Esophagus muscularis mucosa (tissue), 4 donors: ENCODE data around the gene LHPP.

Experiments used
- EP300 ChIP-seq: sonication (generic); formaldehyde crosslinking; IDR thresholded peaks from one replicate; pipeline ENCODE4 v1.6.1; 2017; ENCODE audit warnings: antibody characterized with exemption
- POLR2A ChIP-seq: fragments of 450-650 bp; IDR thresholded peaks from one replicate; pipeline ENCODE4 v1.6.1; 2017; ENCODE audit warnings: antibody characterized with exemption, moderate library complexity, mild to moderate bottlenecking, low read depth
- TF ChIP-seq, protein P1 (sequence below), 3 experiments: fragments of 200-600 bp in 2 of 3; fragments of 450-650 bp in 1 of 3; sonication (generic) in 2 of 3; IDR thresholded peaks; one replicate each; pipeline ENCODE4 v1.5.1; 2017 to 2019; ENCODE audit warnings: antibody characterized with exemption in 3 of 3, mild to moderate bottlenecking in 2 of 3, moderate library complexity in 1 of 3

DNA sequence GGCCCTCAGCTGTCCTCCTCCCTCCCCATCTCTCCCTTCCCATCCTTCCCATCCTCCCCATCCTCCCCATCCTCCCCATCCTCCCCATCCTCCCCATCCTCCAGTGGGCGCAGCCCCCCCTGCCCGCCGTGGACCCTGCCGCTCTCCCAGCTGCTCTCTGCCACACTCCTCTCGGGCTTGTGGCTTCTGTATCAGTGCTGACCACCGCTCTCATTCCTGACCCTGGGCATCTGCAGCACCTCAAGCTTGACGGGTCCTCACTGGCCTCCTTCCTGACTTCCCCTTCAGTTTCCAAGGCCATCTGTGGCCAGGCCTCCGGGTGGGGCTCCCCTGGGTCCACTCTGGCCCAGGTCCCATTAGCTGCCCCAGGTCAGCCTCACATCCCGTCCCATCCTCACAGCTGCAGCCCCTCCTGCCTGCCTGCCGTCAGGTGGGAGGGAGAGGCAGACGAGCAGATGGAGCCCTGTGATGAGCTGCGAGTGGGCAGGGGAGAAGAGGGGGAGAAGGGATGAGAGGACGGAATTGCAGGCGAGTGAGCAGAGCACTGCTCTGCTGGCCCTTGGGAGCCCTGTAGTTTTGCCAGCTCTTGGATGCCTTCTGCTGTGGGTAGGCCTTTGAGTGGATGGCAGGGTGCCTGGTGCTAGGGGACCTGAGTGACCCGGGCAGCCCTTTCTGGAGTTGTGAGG is 35.7 kb downstream of the LHPP start:
- TF ChIP-seq, protein P1, sequence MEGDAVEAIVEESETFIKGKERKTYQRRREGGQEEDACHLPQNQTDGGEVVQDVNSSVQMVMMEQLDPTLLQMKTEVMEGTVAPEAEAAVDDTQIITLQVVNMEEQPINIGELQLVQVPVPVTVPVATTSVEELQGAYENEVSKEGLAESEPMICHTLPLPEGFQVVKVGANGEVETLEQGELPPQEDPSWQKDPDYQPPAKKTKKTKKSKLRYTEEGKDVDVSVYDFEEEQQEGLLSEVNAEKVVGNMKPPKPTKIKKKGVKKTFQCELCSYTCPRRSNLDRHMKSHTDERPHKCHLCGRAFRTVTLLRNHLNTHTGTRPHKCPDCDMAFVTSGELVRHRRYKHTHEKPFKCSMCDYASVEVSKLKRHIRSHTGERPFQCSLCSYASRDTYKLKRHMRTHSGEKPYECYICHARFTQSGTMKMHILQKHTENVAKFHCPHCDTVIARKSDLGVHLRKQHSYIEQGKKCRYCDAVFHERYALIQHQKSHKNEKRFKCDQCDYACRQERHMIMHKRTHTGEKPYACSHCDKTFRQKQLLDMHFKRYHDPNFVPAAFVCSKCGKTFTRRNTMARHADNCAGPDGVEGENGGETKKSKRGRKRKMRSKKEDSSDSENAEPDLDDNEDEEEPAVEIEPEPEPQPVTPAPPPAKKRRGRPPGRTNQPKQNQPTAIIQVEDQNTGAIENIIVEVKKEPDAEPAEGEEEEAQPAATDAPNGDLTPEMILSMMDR (IDR thresholded peaks at IDR 0.05), result no peak
- no peak for TF ChIP-seq EP300
- no peak for TF ChIP-seq POLR2A
